Erythroblast (primary cell): ENCODE data around the gene GABRA5.

ENCODE experiments used
- GATA1 ChIP-seq: IDR thresholded peaks from 2 replicates; pipeline ENCODE4 v1.6.1; 2011; ENCODE audit warnings: low read depth, mild to moderate bottlenecking, control low read depth, low read length, moderate library complexity
- POLR2A ChIP-seq: IDR thresholded peaks from 2 replicates; pipeline ENCODE4 v1.6.1; 2011; ENCODE audit warnings: mild to moderate bottlenecking, low read length

- TF ChIP-seq POLR2A (no peak), GATA1 (no peak)
Measured at GRCh38 chr15:26888761-26889160, 21.9 kb downstream of the GABRA5 start.
